MM.1S (cell line): ENCODE data around the gene TTLL5.

Experiments used
- DNase-seq: peaks from one replicate; pipeline ENCODE4 v3.0.0-alpha.2; 2015
- H2AFZ ChIP-seq: fragments of 300-600 bp; sonication (generic); 2 replicates; pipeline ENCODE4 v1.6.0; 2016; ENCODE audit warnings: antibody characterized with exemption, low read length
- H3F3A ChIP-seq: fragments of 300-600 bp; sonication (generic); 2 replicates; pipeline ENCODE4 v1.6.1; 2016; ENCODE audit warnings: mild to moderate bottlenecking, antibody characterized with exemption, low read length, moderate library complexity, mixed read lengths; ENCODE audit not compliant: insufficient read depth
- H3K27ac ChIP-seq: fragments of 300-600 bp; sonication (generic); 2 replicates; pipeline ENCODE4 v1.5.1; 2016; ENCODE audit warnings: mild to moderate bottlenecking, low read length
- H3K27me3 ChIP-seq: fragments of 300-600 bp; sonication (generic); replicated peaks from 2 replicates; pipeline ENCODE4 v1.6.0; 2016; ENCODE audit warnings: low read length; ENCODE audit not compliant: insufficient read depth
- H3K36me3 ChIP-seq: fragments of 300-600 bp; sonication (generic); replicated peaks from 2 replicates; pipeline ENCODE4 v1.6.1; 2016; ENCODE audit warnings: mild to moderate bottlenecking, low read length, mixed read lengths; ENCODE audit not compliant: insufficient read depth
- H3K4me1 ChIP-seq: fragments of 300-600 bp; sonication (generic); 2 replicates; pipeline ENCODE4 v1.6.1; 2016; ENCODE audit warnings: low read length, mixed read lengths
- H3K4me2 ChIP-seq: fragments of 300-600 bp; sonication (generic); 2 replicates; pipeline ENCODE4 v1.6.0; 2016; ENCODE audit warnings: low read depth, low read length
- H3K4me3 ChIP-seq: fragments of 300-600 bp; sonication (generic); 2 replicates; pipeline ENCODE4 v1.5.1; 2016; ENCODE audit warnings: low read length, mixed read lengths
- H3K79me2 ChIP-seq: fragments of 300-600 bp; sonication (generic); 2 replicates; pipeline ENCODE4 v1.6.1; 2016; ENCODE audit warnings: mixed run types, low read length, mixed read lengths
- H3K9ac ChIP-seq: fragments of 300-600 bp; sonication (generic); 2 replicates; pipeline ENCODE4 v1.6.1; 2016; ENCODE audit warnings: low read length, mixed read lengths
- H3K9me2 ChIP-seq: fragments of 300-600 bp; sonication (generic); replicated peaks from 2 replicates; pipeline ENCODE4 v1.6.1; 2016; ENCODE audit warnings: mild to moderate bottlenecking, low read length, mixed read lengths; ENCODE audit not compliant: insufficient read depth
- H3K9me3 ChIP-seq: fragments of 300-600 bp; sonication (generic); replicated peaks from 2 replicates; pipeline ENCODE4 v1.6.1; 2016; ENCODE audit warnings: mild to moderate bottlenecking, low read length, mixed read lengths; ENCODE audit not compliant: insufficient read depth
- H4K20me1 ChIP-seq: fragments of 300-600 bp; sonication (generic); 2 replicates; pipeline ENCODE4 v1.6.1; 2016; ENCODE audit warnings: mild to moderate bottlenecking, low read length, moderate library complexity, mixed read lengths; ENCODE audit not compliant: insufficient read depth
- CTCF ChIP-seq: fragments of 300-600 bp; sonication (generic); IDR thresholded peaks from 2 replicates; pipeline ENCODE4 v1.5.1; 2016; ENCODE audit warnings: antibody characterized with exemption, low read length, mixed read lengths
- EZH2 ChIP-seq: fragments of 300-600 bp; sonication (generic); optimal IDR thresholded peaks from 2 replicates; pipeline ENCODE3; 2017; ENCODE audit warnings: low read depth, mild to moderate bottlenecking, antibody characterized with exemption, low read length, mixed read lengths
- EZH2phosphoT487 ChIP-seq: fragments of 300-600 bp; sonication (generic); IDR thresholded peaks from 2 replicates; pipeline ENCODE4 v1.6.1; 2018; ENCODE audit warnings: antibody characterized with exemption, low read length

The TTLL5 gene

GRCh38 chr14:75705014-75705413, 44.0 kb downstream of the TTLL5 start:
- H2AFZ ChIP-seq = no peak overlapping the region
- no peaks in the 10 kb centered on the region for H4K20me1 ChIP-seq
- H3K27me3 ChIP-seq = no peaks in the 10 kb centered on the region
- no peaks in the 10 kb centered on the region for H3K79me2 ChIP-seq
- H3K4me2 ChIP-seq = no peak overlapping the region
- no peaks in the 10 kb centered on the region for H3K36me3 ChIP-seq
- DNase-seq = no peak
- H3K4me1 ChIP-seq = no peaks in the 10 kb centered on the region
- H3F3A ChIP-seq = no peaks in the 10 kb centered on the region
- H3K9me2 ChIP-seq = no peaks in the 10 kb centered on the region
- no peaks in the 10 kb centered on the region for H3K9me3 ChIP-seq
- H3K4me3 ChIP-seq = no peak overlapping the region
- H3K9ac ChIP-seq = no peak overlapping the region
- H3K27ac ChIP-seq = no peak overlapping the region
- TF ChIP-seq EZH2phosphoT487 = no peak
- no peak for TF ChIP-seq CTCF
- no peak for TF ChIP-seq EZH2

GRCh38 chr14:75709207-75709812, 48.3 kb downstream of the TTLL5 start:
- peak; percentile 34 for DNase-seq
- Histone ChIP-seq H3K9ac (no peak overlapping the region), H2AFZ (no peak overlapping the region), H3F3A (no peaks in the 10 kb centered on the region), H3K27ac (no peak overlapping the region), H3K4me1 (no peaks in the 10 kb centered on the region), H3K4me3 (no peak overlapping the region), H3K79me2 (no peaks in the 10 kb centered on the region), H3K27me3 (no peaks in the 10 kb centered on the region), H3K4me2 (no peak overlapping the region), H4K20me1 (no peaks in the 10 kb centered on the region), H3K36me3 (no peaks in the 10 kb centered on the region), H3K9me2 (no peaks in the 10 kb centered on the region), H3K9me3 (no peaks in the 10 kb centered on the region)
- TF ChIP-seq EZH2phosphoT487 = no peak
- TF ChIP-seq EZH2 = no peak
- TF ChIP-seq CTCF = peak; percentile 57

- H4K20me1 ChIP-seq = no peaks in the 10 kb centered on the region
- no peaks in the 10 kb centered on the region for H3K9me2 ChIP-seq
- no peaks in the 10 kb centered on the region for H3K4me1 ChIP-seq
- no peaks in the 10 kb centered on the region for H3K79me2 ChIP-seq
- no peak for DNase-seq
- H3K4me2 ChIP-seq = no peak overlapping the region
- H2AFZ ChIP-seq = no peak overlapping the region
- no peaks in the 10 kb centered on the region for H3F3A ChIP-seq
- H3K9me3 ChIP-seq = no peaks in the 10 kb centered on the region
- no peak overlapping the region for H3K9ac ChIP-seq
- H3K27ac ChIP-seq = no peak overlapping the region
- no peak for TF ChIP-seq EZH2phosphoT487
- peak; percentile 35; the same call in 1 of the 2 replicates for TF ChIP-seq CTCF
- H3K4me3 ChIP-seq = no peak overlapping the region
- H3K36me3 ChIP-seq = no peaks in the 10 kb centered on the region
- H3K27me3 ChIP-seq = no peaks in the 10 kb centered on the region
Measured at GRCh38 chr14:75711105-75711795, 50.2 kb downstream of the TTLL5 start.
